ENCODE results near the gene ERAL1.

DNA sequence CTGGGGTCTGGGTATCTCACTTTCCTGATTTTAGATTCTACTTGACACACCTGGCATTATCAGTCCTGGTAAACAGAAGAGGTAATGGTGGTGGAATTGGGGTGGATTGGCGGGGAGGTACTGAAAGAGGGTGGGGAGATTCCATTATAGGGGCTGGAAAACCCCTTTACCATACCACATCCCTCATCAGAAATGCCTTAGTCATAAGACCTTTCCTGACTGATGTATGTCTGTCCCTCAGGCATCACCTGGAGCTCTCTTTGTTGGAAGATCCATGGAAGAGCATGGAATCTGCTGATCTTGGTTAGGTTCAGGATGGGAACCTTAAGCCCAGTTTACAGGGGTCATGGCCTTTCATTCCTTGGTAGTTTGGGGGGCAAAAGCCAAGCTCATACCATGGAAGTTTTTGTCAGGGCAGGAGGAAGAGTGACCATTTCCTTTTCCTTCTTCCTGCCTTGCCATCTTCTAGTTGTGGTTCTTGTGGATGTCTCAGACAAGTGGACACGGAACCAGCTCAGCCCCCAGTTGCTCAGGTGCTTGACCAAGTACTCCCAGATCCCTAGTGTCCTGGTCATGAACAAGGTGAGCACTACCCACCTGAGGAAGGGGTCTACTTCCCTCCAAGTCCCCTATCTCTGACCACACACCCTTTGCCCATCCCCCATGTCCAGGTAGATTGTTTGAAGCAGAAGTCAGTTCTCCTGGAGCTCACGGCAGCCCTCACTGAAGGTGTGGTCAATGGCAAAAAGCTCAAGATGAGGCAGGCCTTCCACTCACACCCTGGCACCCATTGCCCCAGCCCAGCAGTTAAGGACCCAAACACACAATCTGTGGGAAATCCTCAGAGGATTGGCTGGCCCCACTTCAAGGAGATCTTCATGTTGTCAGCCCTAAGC lies 3.3 kb downstream of the ERAL1 start:
- TF ChIP-seq CTCF (IDR thresholded peaks at IDR 0.05; ENCODE audit: insufficient read depth, low read length), result no peak
- no peak for TF ChIP-seq REST (IDR thresholded peaks at IDR 0.05; ENCODE audit: insufficient replicate concordance, low read depth)
- TF ChIP-seq POLR2AphosphoS5 (IDR thresholded peaks at IDR 0.05; ENCODE audit: low read depth), result no peak
- TF ChIP-seq SPI1 (IDR thresholded peaks at IDR 0.05; ENCODE audit: borderline replicate concordance, low read depth), result no peak
- no peak for TF ChIP-seq GABPA (IDR thresholded peaks at IDR 0.05; ENCODE audit: low read depth)
